ENCODE measurements around the gene OR56A5.
"Not testable (repeated sequence)": the region's sequence is repeated elsewhere in the genome, so short reads cannot be mapped to it uniquely, and the experiment has no call there.

Gene OR56A5

GRCh38 chr11:5968394-5968793 lies at the start of gene OR56A5:
Gene OR56A5, minus strand, starts transcription at chr11:5968494. Its CDS starts 0 bp downstream, at chr11:5968494.
- no peak for DNase-seq

GRCh38 chr11:6013042-6013441 lies 44.7 kb upstream of the OR56A5 start:
- no peak for DNase-seq

- DNase-seq = no peak
Measured at GRCh38 chr11:6012035-6012668, 43.9 kb upstream of the OR56A5 start.

- no peak for DNase-seq
Measured at GRCh38 chr11:6006846-6007245, 38.6 kb upstream of the OR56A5 start, which contains the start of gene OR56A4. Gene OR56A4, minus strand, starts transcription at chr11:6006946. Its CDS starts 3,954 bp downstream, at chr11:6002992.

GRCh38 chr11:6006395-6006794 lies 38.1 kb upstream of the OR56A5 start:
- DNase-seq = no peak

GRCh38 chr11:6002202-6002699 lies 34.0 kb upstream of the OR56A5 start:
- no peak for DNase-seq

- DNase-seq = no peak
Measured at GRCh38 chr11:5994791-5995190, 26.5 kb upstream of the OR56A5 start.

GRCh38 chr11:5992604-5993251 lies 24.4 kb upstream of the OR56A5 start:
- no peak for DNase-seq

- no peak for DNase-seq
Measured at GRCh38 chr11:5992150-5992549, 23.9 kb upstream of the OR56A5 start.

GRCh38 chr11:5989203-5989602 lies 20.9 kb upstream of the OR56A5 start:
- DNase-seq = no peak

- DNase-seq = no peak
Measured at GRCh38 chr11:5986885-5987284, 18.6 kb upstream of the OR56A5 start, which contains the start of gene OR52L1. Gene OR52L1, minus strand, starts transcription at chr11:5986985. Its CDS starts 55 bp downstream, at chr11:5986930.

GRCh38 chr11:5983443-5983842 lies 15.1 kb upstream of the OR56A5 start:
- DNase-seq = no peak

- DNase-seq = no peak
Measured at GRCh38 chr11:5973530-5973929, 5.2 kb upstream of the OR56A5 start.

- DNase-seq = no peak
Measured at GRCh38 chr11:5967708-5968107, 586 bp downstream of the OR56A5 start.

- no peak for DNase-seq
Measured at GRCh38 chr11:5966958-5967357, 1.3 kb downstream of the OR56A5 start.

- DNase-seq = not testable (repeated sequence)
Measured at GRCh38 chr11:5960704-5961320, 7.5 kb downstream of the OR56A5 start.

GRCh38 chr11:5955586-5955985 lies 12.7 kb downstream of the OR56A5 start:
- no peak for DNase-seq

GRCh38 chr11:5941951-5942350 lies 26.3 kb downstream of the OR56A5 start, which contains the start of gene OR56A3:
Gene OR56A3, plus strand, starts transcription at chr11:5942251. Its CDS starts 5,096 bp downstream, at chr11:5947347.
- no peak for DNase-seq

- no peak for DNase-seq
Measured at GRCh38 chr11:5940748-5941147, 27.5 kb downstream of the OR56A5 start.

- DNase-seq = no peak
Measured at GRCh38 chr11:5938603-5938965, 29.7 kb downstream of the OR56A5 start.

GRCh38 chr11:5937868-5938602 lies 30.3 kb downstream of the OR56A5 start:
- no peak for DNase-seq

GRCh38 chr11:5933116-5933515 lies 35.2 kb downstream of the OR56A5 start:
- no peak for DNase-seq

GRCh38 chr11:5932671-5933070 lies 35.6 kb downstream of the OR56A5 start:
- no peak for DNase-seq

All from NCI-H1417 treated with DMSO at 0.1 percent for 48 hours (cell line).